Dermis blood vessel endothelial cell (primary cell): ENCODE data around the gene HMGCS1. TPM values are rescaled to one million over a fixed set of nuclear protein-coding genes. Genes with fewer than 3 reads are reported as not detected.
"Not testable (repeated sequence)": the region's sequence is repeated elsewhere in the genome, so short reads cannot be mapped to it uniquely, and the experiment has no call there.

Experiments used
- DNase-seq: peaks from one replicate; pipeline ENCODE4 v3.0.0; 2010
- total RNA-seq: library from RNA; depleted of rRNA; stranded (reverse); fragments of >200 nt; gene quantifications from 2 replicates; pipeline ENCODE4 v1.2.3, GENCODE V29; 2014

HMGCS1 gene
- total RNA-seq, 1 donor from 2014 or later: 57.5 TPM

DNA sequence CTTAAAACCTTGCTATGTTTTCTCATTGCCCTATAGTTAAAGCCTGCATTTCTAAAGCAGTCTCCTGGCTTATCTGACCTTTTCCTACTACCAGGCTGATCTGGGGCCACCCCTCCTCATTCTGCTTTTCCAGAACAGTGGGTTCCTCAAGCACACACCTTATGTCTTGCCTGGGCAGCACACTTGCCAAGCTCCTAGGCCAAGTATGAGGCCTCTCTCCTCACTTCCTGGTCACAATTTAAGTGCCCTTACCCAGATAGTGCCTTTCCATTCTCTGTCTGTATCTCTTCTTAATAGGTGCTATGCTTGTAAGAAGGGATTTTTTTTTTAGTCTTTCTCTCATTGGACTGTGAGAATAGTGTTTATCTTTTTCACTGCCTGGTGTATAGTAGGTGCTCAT, 39.7 kb downstream of the HMGCS1 start:
- DNase-seq: no peak

DNA sequence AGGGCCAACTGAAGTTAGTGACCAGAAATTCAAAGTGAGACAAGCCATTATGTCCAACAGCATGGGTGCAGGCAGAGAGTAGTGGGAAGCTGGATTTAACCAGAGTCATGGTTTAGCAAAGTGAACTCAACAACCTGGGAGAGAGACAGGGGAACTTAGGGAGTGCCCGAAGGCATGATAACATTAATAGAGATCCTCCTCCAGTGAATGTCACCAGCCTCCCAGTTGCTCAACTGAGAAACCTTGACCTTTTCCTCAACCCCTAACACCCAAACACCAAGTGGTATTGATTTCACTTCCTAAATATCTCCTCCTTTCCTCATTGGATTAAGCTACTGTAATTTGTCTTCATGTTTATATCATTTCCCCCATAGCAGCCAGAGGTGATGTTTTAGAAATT, 42.6 kb downstream of the HMGCS1 start:
- no peak for DNase-seq

- DNase-seq: no peak
Measured at GRCh38 chr5:43268188-43268820, 44.9 kb downstream of the HMGCS1 start.

GRCh38 chr5:43262269-43262668, 50.9 kb downstream of the HMGCS1 start:
- DNase-seq: not testable (repeated sequence)

GRCh38 chr5:43258116-43258515, 55.1 kb downstream of the HMGCS1 start:
- DNase-seq: no peak

DNA sequence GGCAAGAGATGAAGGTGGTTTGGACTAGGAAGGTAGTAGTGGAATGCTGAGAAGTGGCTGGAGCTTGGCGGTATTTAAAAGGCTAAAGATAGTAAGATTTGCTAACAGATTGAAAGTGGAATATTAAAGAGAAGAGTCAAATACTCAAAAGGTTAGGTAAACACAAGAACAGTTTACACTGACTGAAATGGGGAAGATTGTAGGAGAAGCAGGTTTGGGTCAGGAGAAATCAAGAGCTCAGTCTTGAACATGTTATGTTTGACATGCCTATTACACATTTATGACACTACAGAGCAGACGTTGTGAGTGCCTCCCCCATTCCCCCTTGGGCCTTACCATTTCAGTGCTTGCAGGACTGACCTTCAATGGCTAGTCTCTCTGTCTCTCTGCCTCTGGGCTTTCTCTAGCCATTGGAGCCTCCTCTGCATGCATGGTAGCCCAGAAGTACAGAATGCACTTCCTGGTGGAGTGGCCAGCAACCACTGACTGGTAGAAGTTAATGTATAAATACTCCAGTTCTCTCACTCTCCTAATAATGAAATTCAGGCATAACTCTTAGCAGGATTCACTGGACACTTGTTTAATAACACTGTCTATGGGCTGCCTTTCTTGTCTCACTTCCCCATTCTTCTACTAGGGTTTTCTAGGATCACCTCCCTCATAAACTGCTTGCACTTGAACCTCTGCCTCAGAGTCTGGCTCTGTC, 56.8 kb downstream of the HMGCS1 start:
- DNase-seq: no peak

- no peak for DNase-seq
Measured at GRCh38 chr5:43255704-43256103, 57.5 kb downstream of the HMGCS1 start.

DNA sequence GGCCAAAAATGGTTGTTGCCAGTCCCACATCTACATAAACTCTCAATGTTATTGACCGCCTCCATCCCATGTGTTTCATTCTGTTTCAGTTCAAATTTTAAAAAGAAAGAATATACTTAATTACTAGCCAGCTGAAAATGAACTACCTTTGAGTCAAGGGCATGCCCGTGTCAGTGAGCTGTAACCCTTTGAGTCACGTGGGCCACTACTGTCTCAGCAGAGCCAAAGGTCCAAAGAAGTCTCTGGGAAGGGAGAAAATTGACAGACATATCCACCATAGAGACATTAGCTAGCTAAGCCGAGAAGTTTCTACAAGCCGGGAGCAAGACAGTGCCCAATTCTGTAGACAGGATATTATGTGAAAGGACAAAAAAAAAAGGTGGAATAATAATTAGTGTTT, 61.5 kb downstream of the HMGCS1 start:
- no peak for DNase-seq

DNA sequence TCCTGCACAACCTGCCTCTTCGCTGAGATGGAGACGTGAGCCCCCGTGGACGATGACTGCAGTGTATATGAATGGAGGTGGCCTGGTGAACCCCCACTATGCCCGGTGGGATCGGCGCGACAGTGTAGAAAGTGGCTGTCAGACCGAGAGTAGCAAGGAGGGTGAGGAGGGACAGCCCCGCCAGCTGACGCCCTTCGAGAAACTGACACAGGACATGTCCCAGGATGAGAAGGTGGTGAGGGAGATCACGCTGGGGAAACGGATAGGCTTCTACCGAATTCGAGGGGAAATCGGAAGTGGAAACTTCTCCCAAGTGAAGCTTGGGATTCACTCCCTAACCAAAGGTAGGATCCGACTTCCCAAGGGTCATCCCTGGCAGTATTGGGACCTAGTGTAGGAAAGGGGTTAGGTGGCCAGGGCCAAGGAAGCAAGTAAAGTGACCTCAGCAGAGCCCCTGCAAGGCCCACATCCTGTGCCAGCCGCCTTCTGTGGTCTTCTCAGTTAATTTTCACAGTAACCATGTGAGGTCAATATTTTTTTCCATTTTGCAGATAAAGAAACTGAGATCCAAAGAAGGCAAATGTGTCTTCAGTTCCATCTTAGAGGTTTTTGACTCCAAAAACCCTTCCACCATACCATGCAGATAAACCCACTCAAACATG, 67.4 kb downstream of the HMGCS1 start:
- no peak for DNase-seq

DNA sequence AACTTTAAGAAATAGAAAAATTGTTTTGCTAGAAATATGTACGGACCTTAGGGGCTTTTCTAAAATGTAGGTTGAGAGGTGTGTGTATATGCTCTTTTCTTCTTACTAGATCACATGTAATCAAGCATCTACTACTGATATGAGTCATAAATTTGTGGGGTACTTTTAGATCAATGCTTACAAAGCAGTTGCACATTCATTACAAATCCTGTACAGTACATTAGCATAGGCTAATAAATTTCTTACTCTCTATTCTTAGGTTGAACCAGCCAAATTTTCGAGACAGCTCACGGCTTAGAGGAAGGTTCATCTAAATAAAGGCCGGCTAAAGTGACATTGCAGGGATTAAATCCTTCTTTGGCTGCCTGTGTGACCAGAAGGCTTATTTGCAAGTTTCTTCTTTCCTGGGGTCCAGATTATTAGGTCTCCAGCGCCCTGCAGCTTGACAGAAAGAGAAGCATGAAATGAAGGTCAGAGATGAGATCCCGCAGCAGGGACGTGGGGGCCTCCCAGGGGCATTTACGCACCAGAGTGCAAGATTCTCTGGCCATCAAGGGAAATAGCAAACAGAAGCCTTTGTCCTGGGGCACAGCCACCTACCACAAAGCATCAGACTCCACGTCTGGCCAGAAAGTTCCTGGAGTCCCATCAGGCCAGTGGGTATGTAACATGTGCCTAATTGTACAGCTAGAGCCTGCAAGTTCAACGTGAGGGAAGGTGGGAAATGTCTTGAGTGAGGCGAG, 68.2 kb downstream of the HMGCS1 start:
- DNase-seq: no peak

DNA sequence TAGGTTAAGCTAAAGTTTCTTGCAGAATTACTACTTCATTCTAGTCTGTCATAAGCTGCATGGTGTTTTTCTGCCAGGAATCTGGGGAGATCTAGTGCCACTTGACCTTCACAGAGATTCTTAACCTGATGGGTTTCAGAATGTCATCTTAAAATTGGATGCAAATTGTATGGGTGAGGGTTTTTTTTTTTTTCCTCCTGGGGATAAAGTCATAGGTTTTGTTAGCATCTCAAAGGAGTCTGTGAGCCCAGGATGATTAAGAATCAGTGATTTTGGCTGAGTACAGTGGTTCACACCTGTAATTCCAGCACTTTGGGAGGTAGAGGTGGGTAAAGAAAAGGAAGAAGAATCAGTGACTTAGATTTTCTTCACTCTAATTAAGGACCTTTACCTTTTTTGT, 69.9 kb downstream of the HMGCS1 start:
- no peak for DNase-seq

DNA sequence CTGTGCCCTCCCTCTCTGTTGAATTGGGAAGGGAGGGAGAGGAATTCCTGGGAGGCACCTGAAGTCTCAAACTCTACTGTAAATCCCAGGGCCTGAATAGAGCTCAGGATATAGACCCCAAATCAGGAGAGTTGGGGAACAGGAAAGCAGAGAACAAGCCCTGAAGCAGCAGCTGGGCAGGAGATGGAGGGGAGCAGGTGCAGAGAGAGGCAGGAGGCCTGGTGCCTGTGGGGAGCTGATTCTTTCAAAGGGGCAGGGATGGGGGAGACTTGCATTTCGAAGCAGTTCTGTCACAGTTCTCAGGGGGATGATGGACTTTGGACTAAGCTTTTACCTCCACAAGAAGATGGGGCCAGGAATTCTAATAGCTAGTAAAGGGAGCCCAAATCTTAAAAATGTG, 71.0 kb downstream of the HMGCS1 start:
- DNase-seq: no peak

Other genes with a start within 250 kb of the HMGCS1 start
- 30.0 and 34.9 TPM in 2 replicates for gene ZNF131, start 192.5 kb downstream of the HMGCS1 start, total RNA-seq
- under 0.01 and 0.05 TPM in 2 replicates for gene NIM1K, start 121.2 kb downstream of the HMGCS1 start, total RNA-seq
- gene CCL28, start 99.0 kb upstream of the HMGCS1 start, total RNA-seq: 1.2 and 3.6 TPM in 2 replicates
- 5.8 and 10.2 TPM in 2 replicates for gene TMEM267, start 170.5 kb upstream of the HMGCS1 start, total RNA-seq
- gene C5orf34, start 201.7 kb upstream of the HMGCS1 start, total RNA-seq: 2.4 and 4.7 TPM in 2 replicates
- gene PAIP1, start 243.7 kb upstream of the HMGCS1 start, total RNA-seq: 88.2 and 139 TPM in 2 replicates